ENCODE measurements around the gene RGS7BP.

The RGS7BP gene

DNA sequence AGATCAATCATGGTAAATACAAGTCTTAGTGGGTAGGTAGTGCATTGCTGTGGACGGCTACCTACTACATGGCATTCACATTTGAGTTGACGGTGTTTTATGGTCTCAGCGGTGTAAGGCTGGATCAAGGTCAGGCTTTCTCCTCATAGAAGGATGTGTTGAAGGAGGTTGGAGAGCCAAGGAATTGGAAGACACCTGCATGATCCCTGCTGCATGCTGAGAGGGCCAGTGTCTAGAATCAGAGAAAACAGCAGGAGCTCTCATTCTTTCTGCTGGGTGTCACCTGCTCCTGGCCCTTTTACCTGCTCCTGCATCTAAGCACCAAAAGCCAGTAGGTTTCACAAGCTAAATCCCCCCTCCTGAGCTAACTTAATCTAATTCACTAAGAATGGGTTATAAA lies 88.2 kb downstream of the RGS7BP start:
- no peak for DNase-seq (ENCODE audit: low read depth in 1 of 2, low spot score in 1 of 2)
- TF ChIP-seq SPI1 (IDR thresholded peaks at IDR 0.05; ENCODE audit: borderline replicate concordance, low read depth), result no peak
- no peak for TF ChIP-seq GABPA (IDR thresholded peaks at IDR 0.05; ENCODE audit: low read depth)
- no peak for TF ChIP-seq POLR2AphosphoS5 (IDR thresholded peaks at IDR 0.05; ENCODE audit: low read depth)
- TF ChIP-seq, protein P1, sequence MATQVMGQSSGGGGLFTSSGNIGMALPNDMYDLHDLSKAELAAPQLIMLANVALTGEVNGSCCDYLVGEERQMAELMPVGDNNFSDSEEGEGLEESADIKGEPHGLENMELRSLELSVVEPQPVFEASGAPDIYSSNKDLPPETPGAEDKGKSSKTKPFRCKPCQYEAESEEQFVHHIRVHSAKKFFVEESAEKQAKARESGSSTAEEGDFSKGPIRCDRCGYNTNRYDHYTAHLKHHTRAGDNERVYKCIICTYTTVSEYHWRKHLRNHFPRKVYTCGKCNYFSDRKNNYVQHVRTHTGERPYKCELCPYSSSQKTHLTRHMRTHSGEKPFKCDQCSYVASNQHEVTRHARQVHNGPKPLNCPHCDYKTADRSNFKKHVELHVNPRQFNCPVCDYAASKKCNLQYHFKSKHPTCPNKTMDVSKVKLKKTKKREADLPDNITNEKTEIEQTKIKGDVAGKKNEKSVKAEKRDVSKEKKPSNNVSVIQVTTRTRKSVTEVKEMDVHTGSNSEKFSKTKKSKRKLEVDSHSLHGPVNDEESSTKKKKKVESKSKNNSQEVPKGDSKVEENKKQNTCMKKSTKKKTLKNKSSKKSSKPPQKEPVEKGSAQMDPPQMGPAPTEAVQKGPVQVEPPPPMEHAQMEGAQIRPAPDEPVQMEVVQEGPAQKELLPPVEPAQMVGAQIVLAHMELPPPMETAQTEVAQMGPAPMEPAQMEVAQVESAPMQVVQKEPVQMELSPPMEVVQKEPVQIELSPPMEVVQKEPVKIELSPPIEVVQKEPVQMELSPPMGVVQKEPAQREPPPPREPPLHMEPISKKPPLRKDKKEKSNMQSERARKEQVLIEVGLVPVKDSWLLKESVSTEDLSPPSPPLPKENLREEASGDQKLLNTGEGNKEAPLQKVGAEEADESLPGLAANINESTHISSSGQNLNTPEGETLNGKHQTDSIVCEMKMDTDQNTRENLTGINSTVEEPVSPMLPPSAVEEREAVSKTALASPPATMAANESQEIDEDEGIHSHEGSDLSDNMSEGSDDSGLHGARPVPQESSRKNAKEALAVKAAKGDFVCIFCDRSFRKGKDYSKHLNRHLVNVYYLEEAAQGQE (IDR thresholded peaks at IDR 0.05; ENCODE audit: insufficient replicate concordance, low read depth), result no peak
- TF ChIP-seq, protein P2, sequence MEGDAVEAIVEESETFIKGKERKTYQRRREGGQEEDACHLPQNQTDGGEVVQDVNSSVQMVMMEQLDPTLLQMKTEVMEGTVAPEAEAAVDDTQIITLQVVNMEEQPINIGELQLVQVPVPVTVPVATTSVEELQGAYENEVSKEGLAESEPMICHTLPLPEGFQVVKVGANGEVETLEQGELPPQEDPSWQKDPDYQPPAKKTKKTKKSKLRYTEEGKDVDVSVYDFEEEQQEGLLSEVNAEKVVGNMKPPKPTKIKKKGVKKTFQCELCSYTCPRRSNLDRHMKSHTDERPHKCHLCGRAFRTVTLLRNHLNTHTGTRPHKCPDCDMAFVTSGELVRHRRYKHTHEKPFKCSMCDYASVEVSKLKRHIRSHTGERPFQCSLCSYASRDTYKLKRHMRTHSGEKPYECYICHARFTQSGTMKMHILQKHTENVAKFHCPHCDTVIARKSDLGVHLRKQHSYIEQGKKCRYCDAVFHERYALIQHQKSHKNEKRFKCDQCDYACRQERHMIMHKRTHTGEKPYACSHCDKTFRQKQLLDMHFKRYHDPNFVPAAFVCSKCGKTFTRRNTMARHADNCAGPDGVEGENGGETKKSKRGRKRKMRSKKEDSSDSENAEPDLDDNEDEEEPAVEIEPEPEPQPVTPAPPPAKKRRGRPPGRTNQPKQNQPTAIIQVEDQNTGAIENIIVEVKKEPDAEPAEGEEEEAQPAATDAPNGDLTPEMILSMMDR (IDR thresholded peaks at IDR 0.05; ENCODE audit: insufficient read depth, low read length), result no peak
- H3K27me3 ChIP-seq (ENCODE audit: insufficient read depth, poor library complexity, severe bottlenecking), result no peaks in the 10 kb centered on the region
- no peak overlapping the region for H3K27ac ChIP-seq (replicated peaks)
- H3K4me3 ChIP-seq (replicated peaks; ENCODE audit: insufficient read depth, low read length), result no peak overlapping the region

DNA sequence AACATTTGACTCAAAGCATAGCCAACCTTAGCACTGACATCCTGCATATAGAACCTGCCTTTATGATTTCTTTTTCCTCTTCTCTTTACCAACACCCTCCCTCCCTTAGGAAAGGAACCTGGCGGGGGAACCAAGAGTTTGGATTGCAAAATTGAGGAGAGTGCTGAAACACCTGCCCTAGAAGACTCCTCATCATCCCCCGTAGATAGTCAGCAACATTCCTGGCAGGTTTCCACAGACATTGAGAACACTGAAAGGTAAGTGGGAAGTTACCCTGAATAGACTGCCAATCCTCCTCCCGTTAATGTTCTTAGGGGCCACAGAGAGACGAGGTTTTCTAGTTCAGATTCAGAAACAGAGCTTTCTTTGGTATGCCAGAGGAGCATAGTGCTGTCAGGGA lies 88.8 kb downstream of the RGS7BP start:
- Histone ChIP-seq H3K27me3 (ENCODE audit: insufficient read depth, poor library complexity, severe bottlenecking) (no peaks in the 10 kb centered on the region), H3K27ac (replicated peaks) (no peak overlapping the region), H3K4me3 (replicated peaks; ENCODE audit: insufficient read depth, low read length) (no peak overlapping the region)
- DNase-seq (ENCODE audit: low read depth in 1 of 2, low spot score in 1 of 2), result no peak
- TF ChIP-seq SPI1 (IDR thresholded peaks at IDR 0.05; ENCODE audit: borderline replicate concordance, low read depth), result no peak
- TF ChIP-seq, protein P2 (IDR thresholded peaks at IDR 0.05; ENCODE audit: insufficient read depth, low read length), result no peak
- TF ChIP-seq, protein P1 (IDR thresholded peaks at IDR 0.05; ENCODE audit: insufficient replicate concordance, low read depth), result no peak
- no peak for TF ChIP-seq POLR2AphosphoS5 (IDR thresholded peaks at IDR 0.05; ENCODE audit: low read depth)
- TF ChIP-seq GABPA (IDR thresholded peaks at IDR 0.05; ENCODE audit: low read depth), result no peak

DNA sequence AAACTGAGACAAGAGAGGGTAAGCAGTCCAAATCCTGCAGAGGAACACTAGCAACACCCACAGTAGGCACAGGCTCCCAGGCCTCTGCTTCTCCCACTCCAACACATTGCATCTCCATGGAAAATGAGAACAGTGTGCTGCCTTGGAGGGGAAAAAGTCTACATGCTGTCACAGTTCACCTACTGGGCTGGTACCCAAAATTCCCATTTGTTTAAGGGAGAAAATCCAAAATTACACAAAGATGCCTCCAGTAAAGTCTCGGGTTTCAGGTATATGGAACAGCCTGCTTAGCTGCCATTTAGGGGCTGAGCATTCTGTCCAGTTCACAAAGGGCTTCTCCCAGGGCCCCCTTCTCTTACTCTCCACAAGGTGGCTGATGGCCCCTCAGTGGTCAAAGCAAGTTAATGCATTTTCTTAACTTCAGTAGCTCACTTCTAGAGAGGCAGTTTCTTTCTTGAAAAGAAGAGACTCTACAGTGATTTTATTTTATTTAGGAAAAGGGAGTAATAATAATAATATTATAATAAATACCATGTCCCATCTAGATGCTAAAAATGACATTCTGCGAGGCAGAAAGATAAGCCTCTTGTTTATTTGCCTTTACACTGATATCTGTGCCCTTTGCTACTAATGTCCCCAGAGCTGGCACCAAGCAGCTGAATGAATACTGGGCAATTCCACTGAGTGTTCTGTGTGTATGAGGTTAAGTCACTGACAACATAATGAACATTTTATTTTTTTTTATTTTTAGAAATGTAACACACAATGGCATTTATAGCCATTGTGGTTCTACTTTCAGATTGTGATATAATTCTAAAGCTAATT lies 89.4 kb downstream of the RGS7BP start:
- no peak for DNase-seq (ENCODE audit: low read depth in 1 of 2, low spot score in 1 of 2)
- Histone ChIP-seq H3K27me3 (ENCODE audit: insufficient read depth, poor library complexity, severe bottlenecking) (no peaks in the 10 kb centered on the region), H3K4me3 (replicated peaks; ENCODE audit: insufficient read depth, low read length) (no peak overlapping the region), H3K27ac (replicated peaks) (no peak overlapping the region)
- TF ChIP-seq, protein P1 (IDR thresholded peaks at IDR 0.05; ENCODE audit: insufficient replicate concordance, low read depth), result no peak
- TF ChIP-seq SPI1 (IDR thresholded peaks at IDR 0.05; ENCODE audit: borderline replicate concordance, low read depth), result no peak
- no peak for TF ChIP-seq GABPA (IDR thresholded peaks at IDR 0.05; ENCODE audit: low read depth)
- no peak for TF ChIP-seq POLR2AphosphoS5 (IDR thresholded peaks at IDR 0.05; ENCODE audit: low read depth)
- TF ChIP-seq, protein P2 (IDR thresholded peaks at IDR 0.05; ENCODE audit: insufficient read depth, low read length), result no peak
